CD1c-positive myeloid dendritic cell (primary cell): ENCODE measurements around the gene MX2.
"Not testable (repeated sequence)": the region's sequence is repeated elsewhere in the genome, so short reads cannot be mapped to it uniquely, and the experiment has no call there.

Experiments used
- DNase-seq: peaks from one replicate; pipeline ENCODE4 v3.0.0-alpha.2; 2016; ENCODE audit errors: extremely low spot score

MX2 gene, protein sequence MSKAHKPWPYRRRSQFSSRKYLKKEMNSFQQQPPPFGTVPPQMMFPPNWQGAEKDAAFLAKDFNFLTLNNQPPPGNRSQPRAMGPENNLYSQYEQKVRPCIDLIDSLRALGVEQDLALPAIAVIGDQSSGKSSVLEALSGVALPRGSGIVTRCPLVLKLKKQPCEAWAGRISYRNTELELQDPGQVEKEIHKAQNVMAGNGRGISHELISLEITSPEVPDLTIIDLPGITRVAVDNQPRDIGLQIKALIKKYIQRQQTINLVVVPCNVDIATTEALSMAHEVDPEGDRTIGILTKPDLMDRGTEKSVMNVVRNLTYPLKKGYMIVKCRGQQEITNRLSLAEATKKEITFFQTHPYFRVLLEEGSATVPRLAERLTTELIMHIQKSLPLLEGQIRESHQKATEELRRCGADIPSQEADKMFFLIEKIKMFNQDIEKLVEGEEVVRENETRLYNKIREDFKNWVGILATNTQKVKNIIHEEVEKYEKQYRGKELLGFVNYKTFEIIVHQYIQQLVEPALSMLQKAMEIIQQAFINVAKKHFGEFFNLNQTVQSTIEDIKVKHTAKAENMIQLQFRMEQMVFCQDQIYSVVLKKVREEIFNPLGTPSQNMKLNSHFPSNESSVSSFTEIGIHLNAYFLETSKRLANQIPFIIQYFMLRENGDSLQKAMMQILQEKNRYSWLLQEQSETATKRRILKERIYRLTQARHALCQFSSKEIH

GRCh38 chr21:41361786-41362604 is at the start of gene MX2:
Gene MX2 (plus strand): TSS chr21:41362027. CDS start chr21:41376907, 14,880 bp downstream.
- DNase-seq: peak; percentile 93

DNA sequence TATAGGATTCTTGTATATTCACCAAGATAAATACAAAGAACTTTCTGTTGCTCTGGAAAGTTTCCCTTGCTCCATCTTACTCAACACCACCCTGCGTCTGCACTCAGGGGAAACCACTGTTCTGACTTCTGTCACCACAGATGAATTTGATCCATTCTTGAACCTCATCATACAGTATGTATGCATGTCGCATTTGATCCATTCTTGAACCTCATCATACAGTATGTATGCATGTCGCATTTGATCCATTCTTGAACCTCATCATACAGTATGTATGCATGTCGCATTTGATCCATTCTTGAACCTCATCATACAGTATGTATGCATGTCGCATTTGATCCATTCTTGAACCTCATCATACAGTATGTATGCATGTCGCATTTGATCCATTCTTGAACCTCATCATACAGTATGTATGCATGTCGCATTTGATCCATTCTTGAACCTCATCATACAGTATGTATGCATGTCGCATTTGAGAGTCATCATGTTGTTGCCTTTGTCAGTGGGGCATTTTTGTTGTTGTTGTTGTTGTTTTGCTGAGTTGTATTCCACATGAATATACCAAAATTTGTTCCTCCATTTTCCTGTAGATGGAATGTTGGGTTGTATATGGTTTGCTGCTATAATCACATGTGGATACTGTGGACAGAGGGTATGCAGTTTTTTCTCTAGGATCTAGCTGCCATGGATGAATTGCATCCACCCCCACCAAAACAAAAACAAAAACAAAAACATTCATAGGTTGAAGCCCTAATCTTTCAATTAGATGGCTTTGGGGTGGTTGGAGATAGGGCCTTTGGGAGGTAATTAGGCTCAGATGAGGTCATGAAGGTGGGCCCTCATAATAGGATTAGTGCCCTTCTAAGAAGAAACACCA is 48.3 kb upstream of the MX2 start:
- DNase-seq: not testable (repeated sequence)

DNA sequence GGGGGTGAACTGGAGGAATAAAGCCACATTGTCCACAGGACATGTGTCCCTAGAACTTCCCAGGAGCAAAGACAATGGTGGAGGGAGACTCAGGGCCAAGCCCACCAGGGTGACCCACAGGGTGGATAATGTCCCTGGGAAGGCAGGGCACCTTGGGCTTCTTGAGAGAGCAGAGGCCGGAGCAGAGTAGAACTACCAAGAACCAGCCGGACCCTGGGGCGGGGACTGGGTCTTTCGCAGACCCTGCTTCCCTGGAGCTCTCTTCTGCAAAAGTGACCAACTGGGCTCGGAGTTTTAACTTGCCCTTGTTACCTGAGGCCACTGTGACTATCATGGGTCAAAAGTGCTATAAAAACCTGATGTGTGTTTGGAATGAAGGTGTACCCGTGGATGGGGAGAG is 46.1 kb upstream of the MX2 start:
- DNase-seq: no peak

DNA sequence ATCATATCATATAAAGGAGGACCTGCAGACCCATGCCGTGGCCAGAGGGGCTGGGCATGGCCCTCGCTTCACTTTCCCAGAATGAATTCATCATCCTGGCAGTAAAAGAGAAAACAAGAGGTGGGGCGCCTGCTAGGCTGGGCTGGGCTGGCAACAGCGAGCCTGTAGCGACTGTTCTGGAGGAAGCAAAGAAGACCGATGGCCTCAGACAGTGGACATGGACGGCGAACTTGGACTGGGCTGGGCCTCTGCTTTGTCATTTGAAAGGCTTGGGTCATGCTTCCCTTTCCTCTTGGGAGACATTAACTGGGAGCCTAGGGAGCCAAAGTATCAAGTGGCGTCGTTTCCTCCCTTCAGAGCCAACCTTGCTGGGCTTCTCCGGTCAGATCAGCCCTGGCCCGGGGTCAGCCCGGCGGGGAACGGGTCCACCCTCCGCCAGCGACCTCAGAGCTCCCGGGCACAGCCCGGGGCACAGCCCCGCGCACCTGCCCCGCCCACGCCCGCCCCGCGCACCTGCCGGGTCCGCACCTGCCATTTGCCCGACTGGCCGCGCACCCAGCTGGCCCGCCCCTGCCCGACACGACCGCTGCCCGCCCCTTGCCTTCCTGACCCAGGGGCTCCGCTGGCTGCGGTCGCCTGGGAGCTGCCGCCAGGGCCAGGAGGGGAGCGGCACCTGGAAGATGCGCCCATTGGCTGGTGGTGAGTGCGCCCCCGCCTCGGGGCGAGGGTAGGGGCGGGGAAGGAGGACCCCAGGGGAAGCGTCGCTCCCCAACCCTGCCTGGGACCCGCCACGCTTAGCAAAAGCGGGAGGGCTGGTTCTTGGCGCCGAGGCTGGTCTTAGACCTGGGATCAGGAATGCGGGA is 45.4 kb upstream of the MX2 start, which contains the start of gene FAM3B:
FAM3B (plus strand) TSS at position 602 of the 863 bp plus-strand sequence; CDS start at position 681, 79 bp downstream.
- DNase-seq: no peak

- DNase-seq: no peak
Measured at GRCh38 chr21:41317063-41317392, 44.8 kb upstream of the MX2 start.

DNA sequence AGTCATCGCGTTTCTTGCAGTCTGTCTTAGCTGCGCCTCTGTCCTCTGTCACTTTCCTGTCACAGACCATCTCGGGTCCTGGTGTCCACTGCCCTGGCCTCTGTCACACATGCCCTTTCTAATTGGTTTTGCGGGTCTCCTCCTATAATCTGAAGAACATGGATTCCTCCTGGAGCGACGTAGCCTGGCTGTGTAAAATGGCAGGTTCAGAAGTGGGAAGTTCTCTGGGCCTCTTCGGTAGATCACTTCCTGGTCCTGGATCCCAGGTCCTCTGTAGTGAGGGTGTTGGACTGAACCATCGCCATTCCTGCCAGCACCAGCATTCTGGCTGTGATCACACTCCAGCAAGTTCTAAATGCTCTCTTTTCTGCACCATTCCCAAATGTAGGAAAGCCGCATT is 44.4 kb upstream of the MX2 start:
- no peak for DNase-seq

DNA sequence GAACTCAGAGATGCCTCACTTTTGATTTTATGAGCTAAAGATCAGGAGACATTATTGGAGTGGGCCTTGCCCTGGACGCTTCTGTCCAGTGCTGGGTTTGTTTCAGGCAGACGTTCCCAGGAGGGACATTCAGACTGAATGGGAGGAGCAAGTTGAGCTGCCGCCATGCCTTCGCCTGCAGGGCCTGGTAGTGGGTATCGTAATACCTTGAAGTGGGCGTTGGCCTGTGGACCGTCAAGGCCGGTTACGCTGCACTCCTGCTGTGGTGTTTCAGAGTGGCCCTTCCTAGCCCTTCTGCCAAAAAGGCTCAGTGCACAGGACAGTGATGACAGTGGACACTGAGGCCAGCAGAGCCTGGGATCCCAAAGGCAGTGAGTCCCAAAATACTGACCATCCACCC is 43.6 kb upstream of the MX2 start:
- DNase-seq: no peak

GRCh38 chr21:41319273-41319672 is 42.6 kb upstream of the MX2 start:
- no peak for DNase-seq

DNA sequence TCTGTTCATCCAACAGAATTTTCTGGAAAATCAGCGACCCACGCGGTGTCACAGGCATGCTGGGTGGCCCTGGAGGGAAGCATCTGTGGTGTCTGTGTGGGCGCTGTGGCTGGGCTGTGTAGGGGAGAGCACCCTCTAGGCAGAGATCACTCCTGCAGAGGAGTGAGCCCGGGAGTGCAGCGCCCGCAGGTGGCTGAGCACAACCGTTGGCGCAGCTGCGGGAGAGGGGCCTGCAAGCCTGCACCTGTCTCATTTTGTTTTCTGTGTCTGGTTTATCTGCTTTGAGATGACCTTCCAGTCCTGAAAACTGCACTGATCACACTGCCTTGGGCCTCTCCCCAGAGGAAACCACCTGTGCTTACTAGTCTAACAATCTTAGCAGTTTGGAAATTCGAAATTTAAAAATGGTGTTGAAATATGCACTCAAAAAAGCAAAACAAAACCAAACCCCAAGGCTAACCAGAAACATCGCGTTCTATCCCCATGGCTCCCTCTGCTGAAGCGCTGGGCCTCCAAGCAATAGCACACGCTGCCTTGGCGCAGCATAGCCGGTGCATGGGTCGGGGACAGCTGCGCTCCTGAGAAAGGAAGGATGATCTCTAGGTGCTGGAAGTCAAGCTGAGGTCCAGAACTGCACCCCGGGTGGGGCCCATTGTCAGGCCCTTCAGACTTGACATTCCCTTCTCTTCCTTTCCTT is 40.5 kb upstream of the MX2 start:
- DNase-seq: no peak

GRCh38 chr21:41321908-41322495 is 39.8 kb upstream of the MX2 start:
- no peak for DNase-seq

DNA sequence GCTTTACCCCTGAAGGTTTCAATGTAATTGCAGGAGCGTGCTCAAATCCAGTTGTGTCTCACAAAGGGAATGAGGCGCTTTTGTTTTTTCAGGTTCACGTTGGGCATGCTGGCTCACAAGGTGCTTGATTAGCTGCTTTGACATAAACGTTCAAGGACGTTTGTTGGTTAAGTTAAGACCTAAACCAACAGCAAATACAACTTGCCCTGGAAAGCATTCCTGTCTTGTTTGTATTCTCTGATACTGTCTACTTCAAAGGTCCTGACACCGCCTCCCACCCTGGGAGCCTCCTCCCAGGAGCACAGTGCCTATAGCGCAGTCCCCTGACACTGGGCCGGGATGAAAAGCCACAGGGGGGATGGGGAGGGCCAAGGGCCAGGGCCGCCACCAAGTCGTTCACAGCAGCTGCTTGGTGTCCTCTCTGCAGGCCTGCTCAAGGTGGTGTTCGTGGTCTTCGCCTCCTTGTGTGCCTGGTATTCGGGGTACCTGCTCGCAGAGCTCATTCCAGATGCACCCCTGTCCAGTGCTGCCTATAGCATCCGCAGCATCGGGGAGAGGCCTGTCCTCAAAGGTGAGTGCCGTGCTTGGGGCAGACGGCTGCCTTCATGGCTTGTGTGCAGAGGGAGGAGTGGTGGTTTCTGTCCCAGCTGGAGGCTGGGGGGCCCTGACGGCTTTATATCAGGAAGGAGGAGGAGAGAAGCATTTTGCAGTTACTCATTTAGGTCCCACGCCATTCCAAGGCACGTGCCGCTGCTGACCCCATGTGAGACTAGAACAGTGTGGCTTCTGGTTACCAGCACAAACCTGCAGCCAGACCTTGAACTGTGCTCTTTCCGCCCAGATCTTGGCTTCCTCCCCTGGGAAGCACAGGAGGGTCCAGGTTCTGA is 39.1 kb upstream of the MX2 start:
- DNase-seq: no peak

GRCh38 chr21:41325138-41325912 is 36.5 kb upstream of the MX2 start:
- DNase-seq: no peak

GRCh38 chr21:41326414-41327080 is 35.3 kb upstream of the MX2 start:
- DNase-seq: no peak

- DNase-seq: no peak
Measured at GRCh38 chr21:41327753-41328152, 34.1 kb upstream of the MX2 start.

DNA sequence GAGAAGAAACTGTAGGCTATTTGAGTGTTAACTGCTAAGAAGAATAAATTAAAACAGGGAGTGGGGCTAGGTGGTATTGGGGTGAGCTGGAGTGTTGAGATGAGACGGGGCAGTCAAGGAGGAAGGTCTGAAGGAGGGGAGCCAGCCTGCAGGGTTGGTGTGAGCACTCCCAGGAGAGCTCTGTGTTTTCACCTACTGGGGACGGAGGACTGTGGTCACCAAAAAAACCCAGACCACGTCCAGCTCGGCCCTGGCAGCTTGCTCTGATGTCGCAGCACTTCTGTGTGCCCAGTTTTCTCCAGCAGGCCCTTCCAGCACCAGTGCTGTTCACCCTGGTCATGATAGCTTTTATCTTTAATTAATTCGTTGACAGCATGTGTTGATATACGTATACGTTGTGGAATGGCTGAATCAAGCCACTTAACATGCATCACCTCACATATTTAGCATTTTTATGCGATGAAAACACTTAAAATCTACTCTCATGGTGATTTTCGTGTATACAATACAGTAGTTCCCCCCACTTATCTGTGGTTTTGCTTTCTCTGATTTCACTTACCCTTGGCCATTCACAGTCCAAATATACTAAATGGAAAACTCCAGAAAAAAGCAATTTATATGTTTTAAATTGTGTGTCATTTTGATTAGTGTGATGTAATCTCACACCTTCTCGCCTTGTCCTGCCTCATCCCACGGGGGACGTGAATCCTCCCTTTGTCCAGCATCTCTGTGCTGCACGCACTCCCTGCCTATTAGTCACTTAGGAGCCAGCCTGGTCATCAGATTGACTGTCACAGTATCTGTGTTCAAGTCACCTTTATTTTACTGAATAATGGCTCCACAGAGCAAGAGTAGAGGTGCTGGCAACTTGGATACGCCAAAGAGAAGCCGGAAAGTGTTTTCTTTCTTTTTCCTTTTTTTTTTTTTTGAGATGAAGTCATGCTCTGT is 32.9 kb upstream of the MX2 start:
- no peak for DNase-seq

DNA sequence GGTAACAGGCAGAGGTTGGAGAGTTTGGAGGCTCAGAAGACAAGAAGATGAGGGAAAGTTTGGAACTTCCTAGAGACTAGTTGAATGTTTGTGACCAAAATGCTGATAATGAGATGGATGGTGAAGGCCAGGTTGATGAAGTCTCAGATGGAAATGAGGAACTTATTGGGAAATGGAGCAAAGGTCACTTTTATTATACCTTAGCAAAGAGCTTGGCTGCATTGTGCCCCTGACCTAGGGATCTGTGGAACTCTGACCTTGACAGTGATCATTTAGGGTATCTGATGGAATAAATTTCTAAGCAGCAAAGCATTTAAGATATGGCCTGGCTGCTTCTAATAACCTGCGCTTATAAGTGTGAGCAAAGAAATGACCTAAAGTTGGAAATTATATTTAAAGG is 28.1 kb upstream of the MX2 start:
- DNase-seq: no peak
